OCI-LY3 (cell line): Measurements from ENCODE around the gene RHOC.

Experiments used
- H2AFZ ChIP-seq: fragments of 200-600, 300-600 bp; shearing (Covaris generic); 2 replicates; pipeline ENCODE4 v1.6.0; 2014; ENCODE audit warnings: antibody characterized with exemption, low read depth, low read length
- H3K27ac ChIP-seq: fragments of 200-600, 300-600 bp; sonication (generic); 2 replicates; pipeline ENCODE4 v1.5.1; 2014; ENCODE audit warnings: mild to moderate bottlenecking, low read length, moderate library complexity, mixed read lengths
- H3K27me3 ChIP-seq: fragments of 200-600, 300-600 bp; sonication (generic); 2 replicates; pipeline ENCODE4 v1.6.1; 2014; ENCODE audit warnings: low read depth, low read length, mixed read lengths
- H3K36me3 ChIP-seq: fragments of 200-600, 300-600 bp; sonication (generic); replicated peaks from 2 replicates; pipeline ENCODE3; 2014; ENCODE audit warnings: low read depth, low read length, mixed read lengths
- H3K4me1 ChIP-seq: fragments of 300-600, 200-600 bp; sonication (generic); 2 replicates; pipeline ENCODE4 v1.6.1; 2014; ENCODE audit warnings: low read length, mixed read lengths
- H3K4me2 ChIP-seq: fragments of 200-600, 300-600 bp; sonication (generic); 2 replicates; pipeline ENCODE4 v1.6.1; 2014; ENCODE audit warnings: low read length, mixed read lengths
- H3K4me3 ChIP-seq: fragments of 300-600, 200-600 bp; sonication (generic); 2 replicates; pipeline ENCODE4 v1.5.1; 2014; ENCODE audit warnings: antibody characterized with exemption, mild to moderate bottlenecking, low read length, moderate library complexity
- H3K79me2 ChIP-seq: fragments of 300-600, 200-600 bp; shearing (Covaris generic); 2 replicates; pipeline ENCODE4 v1.6.1; 2014; ENCODE audit warnings: mild to moderate bottlenecking, low read length, mixed read lengths
- H3K9ac ChIP-seq: fragments of 300-600, 200-600 bp; shearing (Covaris generic); 2 replicates; pipeline ENCODE4 v1.6.0; 2014; ENCODE audit warnings: mild to moderate bottlenecking, low read length, moderate library complexity
- H3K9me3 ChIP-seq: fragments of 200-600, 300-600 bp; shearing (Covaris generic); 2 replicates; pipeline ENCODE4 v1.6.1; 2014; ENCODE audit warnings: low read length, mixed read lengths; ENCODE audit not compliant: insufficient read depth
- H4K20me1 ChIP-seq: fragments of 200-600, 300-600 bp; sonication (generic); 2 replicates; pipeline ENCODE4 v1.6.1; 2016; ENCODE audit warnings: low read length, mixed read lengths; ENCODE audit not compliant: insufficient read depth
- EZH2phosphoT487 ChIP-seq: fragments of 200-600 bp; shearing (Covaris generic); IDR thresholded peaks from 2 replicates; pipeline ENCODE4 v1.6.1; 2018; ENCODE audit warnings: antibody characterized with exemption, mixed run types, low read depth
- TF ChIP-seq, protein P1 (sequence below): fragments of 200-600, 300-600 bp; sonication (generic); IDR thresholded peaks from 2 replicates; pipeline ENCODE4 v1.5.1; 2014; ENCODE audit warnings: antibody characterized with exemption, low read length, low read depth

Gene RHOC

DNA sequence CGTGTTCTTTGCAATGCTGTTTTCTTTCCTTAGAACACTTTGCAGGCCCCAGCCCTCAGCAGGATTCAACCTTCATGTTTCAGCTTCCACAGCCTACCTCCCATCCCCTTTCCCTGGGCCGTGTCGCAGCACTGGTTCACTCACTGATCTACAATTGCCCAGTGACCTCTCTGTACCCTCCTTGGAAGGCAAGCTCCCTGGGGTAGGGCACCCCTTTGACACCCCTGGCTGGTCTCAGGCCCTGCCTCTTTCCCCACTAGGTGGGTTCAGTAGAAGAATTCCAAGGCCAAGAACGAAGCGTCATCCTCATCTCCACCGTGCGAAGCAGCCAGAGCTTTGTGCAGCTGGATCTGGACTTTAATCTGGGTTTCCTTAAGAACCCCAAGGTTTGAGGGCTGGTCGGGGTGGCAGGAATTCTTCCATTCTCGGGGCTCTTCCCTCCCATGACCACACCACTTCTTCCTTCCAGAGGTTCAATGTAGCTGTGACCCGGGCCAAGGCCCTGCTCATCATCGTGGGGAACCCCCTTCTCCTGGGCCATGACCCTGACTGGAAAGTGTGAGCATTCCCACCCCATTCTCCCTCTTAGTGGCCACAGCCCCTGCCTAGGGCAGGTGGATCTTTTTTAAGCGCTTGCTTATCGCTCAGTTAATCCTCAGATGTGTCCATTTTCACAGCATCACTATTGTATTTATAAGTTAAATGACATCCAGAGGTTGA, 7.3 kb downstream of the RHOC start:
- H3K27ac ChIP-seq: no peak overlapping the region
- H3K4me3 ChIP-seq: no peak overlapping the region
- H3K27me3 ChIP-seq: no peaks in the 10 kb centered on the region
- no peak overlapping the region for H3K4me2 ChIP-seq
- H3K36me3 ChIP-seq: no peaks in the 10 kb centered on the region
- no peak overlapping the region for H3K9ac ChIP-seq
- H3K4me1 ChIP-seq: peaks cover 4% of the 10 kb centered on the region
- no peak for TF ChIP-seq EZH2phosphoT487
- TF ChIP-seq, protein P1, sequence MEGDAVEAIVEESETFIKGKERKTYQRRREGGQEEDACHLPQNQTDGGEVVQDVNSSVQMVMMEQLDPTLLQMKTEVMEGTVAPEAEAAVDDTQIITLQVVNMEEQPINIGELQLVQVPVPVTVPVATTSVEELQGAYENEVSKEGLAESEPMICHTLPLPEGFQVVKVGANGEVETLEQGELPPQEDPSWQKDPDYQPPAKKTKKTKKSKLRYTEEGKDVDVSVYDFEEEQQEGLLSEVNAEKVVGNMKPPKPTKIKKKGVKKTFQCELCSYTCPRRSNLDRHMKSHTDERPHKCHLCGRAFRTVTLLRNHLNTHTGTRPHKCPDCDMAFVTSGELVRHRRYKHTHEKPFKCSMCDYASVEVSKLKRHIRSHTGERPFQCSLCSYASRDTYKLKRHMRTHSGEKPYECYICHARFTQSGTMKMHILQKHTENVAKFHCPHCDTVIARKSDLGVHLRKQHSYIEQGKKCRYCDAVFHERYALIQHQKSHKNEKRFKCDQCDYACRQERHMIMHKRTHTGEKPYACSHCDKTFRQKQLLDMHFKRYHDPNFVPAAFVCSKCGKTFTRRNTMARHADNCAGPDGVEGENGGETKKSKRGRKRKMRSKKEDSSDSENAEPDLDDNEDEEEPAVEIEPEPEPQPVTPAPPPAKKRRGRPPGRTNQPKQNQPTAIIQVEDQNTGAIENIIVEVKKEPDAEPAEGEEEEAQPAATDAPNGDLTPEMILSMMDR: no peak
- no peaks in the 10 kb centered on the region for H3K79me2 ChIP-seq
- no peaks in the 10 kb centered on the region for H4K20me1 ChIP-seq
- H2AFZ ChIP-seq: no peak overlapping the region
- no peaks in the 10 kb centered on the region for H3K9me3 ChIP-seq

GRCh38 chr1:112698366-112699310, 8.3 kb downstream of the RHOC start:
- H3K4me1 ChIP-seq: no peaks in the 10 kb centered on the region
- no peak overlapping the region for H3K9ac ChIP-seq
- no peaks in the 10 kb centered on the region for H3K27me3 ChIP-seq
- H2AFZ ChIP-seq: no peak overlapping the region
- no peaks in the 10 kb centered on the region for H3K36me3 ChIP-seq
- no peaks in the 10 kb centered on the region for H3K79me2 ChIP-seq
- H3K4me3 ChIP-seq: no peak overlapping the region
- no peak overlapping the region for H3K4me2 ChIP-seq
- TF ChIP-seq EZH2phosphoT487: no peak
- TF ChIP-seq, protein P1: no peak
- no peaks in the 10 kb centered on the region for H3K9me3 ChIP-seq
- no peaks in the 10 kb centered on the region for H4K20me1 ChIP-seq
- no peak overlapping the region for H3K27ac ChIP-seq

DNA sequence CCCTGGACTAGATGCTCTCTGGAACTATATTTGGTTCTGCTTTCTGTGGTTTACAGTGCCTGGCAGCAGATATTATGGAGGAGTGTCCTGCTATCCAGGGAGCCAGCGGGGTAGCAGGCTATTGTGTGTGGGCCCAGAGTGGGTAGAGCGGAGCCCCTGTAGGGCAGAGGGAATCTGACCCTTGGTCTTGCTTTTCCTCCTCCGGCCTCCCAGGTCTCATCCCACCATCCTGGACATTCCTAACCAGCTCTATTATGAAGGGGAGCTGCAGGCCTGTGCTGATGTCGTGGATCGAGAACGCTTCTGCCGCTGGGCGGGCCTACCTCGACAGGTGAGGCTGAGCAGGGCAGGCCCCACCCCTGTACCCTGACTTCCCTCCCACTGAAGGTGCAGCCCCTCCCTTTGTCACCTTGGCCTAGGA, 9.1 kb downstream of the RHOC start:
- TF ChIP-seq EZH2phosphoT487: no peak
- TF ChIP-seq, protein P1: no peak
- Histone ChIP-seq H3K36me3 (no peaks in the 10 kb centered on the region), H3K27ac (no peak overlapping the region), H3K4me2 (no peak overlapping the region), H3K27me3 (no peaks in the 10 kb centered on the region), H3K79me2 (no peaks in the 10 kb centered on the region), H3K9ac (no peak overlapping the region), H3K4me3 (no peak overlapping the region), H2AFZ (no peak overlapping the region), H3K9me3 (no peaks in the 10 kb centered on the region), H4K20me1 (no peaks in the 10 kb centered on the region), H3K4me1 (no peaks in the 10 kb centered on the region)
